ENCODE data around the gene NBR1.
A peak's percentile ranks its signal among the peaks of the same experiment; 100 is the strongest.
"Not testable (repeated sequence)": the region's sequence is repeated elsewhere in the genome, so short reads cannot be mapped to it uniquely, and the experiment has no call there.

NBR1 gene, protein sequence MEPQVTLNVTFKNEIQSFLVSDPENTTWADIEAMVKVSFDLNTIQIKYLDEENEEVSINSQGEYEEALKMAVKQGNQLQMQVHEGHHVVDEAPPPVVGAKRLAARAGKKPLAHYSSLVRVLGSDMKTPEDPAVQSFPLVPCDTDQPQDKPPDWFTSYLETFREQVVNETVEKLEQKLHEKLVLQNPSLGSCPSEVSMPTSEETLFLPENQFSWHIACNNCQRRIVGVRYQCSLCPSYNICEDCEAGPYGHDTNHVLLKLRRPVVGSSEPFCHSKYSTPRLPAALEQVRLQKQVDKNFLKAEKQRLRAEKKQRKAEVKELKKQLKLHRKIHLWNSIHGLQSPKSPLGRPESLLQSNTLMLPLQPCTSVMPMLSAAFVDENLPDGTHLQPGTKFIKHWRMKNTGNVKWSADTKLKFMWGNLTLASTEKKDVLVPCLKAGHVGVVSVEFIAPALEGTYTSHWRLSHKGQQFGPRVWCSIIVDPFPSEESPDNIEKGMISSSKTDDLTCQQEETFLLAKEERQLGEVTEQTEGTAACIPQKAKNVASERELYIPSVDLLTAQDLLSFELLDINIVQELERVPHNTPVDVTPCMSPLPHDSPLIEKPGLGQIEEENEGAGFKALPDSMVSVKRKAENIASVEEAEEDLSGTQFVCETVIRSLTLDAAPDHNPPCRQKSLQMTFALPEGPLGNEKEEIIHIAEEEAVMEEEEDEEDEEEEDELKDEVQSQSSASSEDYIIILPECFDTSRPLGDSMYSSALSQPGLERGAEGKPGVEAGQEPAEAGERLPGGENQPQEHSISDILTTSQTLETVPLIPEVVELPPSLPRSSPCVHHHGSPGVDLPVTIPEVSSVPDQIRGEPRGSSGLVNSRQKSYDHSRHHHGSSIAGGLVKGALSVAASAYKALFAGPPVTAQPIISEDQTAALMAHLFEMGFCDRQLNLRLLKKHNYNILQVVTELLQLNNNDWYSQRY

DNA sequence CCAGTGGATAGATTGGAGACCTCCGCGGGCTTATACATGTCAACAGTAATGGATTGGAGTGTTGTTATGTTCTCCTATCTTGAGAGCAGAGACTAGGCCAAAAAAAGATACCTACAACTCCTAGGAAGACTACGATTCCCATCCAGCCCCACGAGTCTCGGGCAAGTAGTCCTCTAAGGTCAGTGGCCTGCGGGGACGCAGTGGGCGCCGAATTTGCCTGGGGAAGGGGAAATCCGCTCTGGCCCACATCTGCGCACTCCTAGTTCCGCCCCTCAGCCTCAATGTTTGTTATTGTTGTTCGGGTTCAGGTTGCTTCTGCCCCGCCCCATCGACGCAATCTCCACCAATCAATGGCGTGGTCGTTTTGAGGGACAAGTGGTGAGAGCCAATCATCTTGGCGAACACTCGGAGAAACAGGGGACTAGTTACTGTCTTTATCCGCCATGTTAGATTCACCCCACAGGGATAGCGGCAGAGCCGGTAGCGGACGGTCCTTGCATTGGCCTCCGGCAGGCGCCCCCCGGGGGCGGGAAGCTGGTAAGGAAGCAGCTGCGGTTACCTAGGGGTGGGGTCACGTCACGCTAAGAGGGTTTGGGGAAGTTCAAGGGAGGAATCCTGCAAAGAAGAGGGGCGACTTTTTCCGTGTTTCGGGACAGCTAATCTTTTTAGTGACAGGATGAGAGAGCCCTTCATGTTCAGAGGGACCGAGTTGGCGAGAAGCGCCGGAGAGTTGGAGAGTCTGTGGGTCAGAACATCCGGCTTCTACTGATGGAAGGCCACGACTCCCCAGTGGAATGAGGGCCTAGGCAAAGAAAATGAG lies at the start of gene NBR1:
Gene NBR1, plus strand, starts transcription at position 449 of the 820 bp plus-strand sequence. CDS start 4,586 bp downstream, outside the sequence.
- no peak for TF ChIP-seq CTCF (IDR thresholded peaks at IDR 0.05; ENCODE audit: low read depth, low read length)
- H3K4me3 ChIP-seq (ENCODE audit: low read depth, low read length), result peak within 1 kb of the TSS; percentile 66

DNA sequence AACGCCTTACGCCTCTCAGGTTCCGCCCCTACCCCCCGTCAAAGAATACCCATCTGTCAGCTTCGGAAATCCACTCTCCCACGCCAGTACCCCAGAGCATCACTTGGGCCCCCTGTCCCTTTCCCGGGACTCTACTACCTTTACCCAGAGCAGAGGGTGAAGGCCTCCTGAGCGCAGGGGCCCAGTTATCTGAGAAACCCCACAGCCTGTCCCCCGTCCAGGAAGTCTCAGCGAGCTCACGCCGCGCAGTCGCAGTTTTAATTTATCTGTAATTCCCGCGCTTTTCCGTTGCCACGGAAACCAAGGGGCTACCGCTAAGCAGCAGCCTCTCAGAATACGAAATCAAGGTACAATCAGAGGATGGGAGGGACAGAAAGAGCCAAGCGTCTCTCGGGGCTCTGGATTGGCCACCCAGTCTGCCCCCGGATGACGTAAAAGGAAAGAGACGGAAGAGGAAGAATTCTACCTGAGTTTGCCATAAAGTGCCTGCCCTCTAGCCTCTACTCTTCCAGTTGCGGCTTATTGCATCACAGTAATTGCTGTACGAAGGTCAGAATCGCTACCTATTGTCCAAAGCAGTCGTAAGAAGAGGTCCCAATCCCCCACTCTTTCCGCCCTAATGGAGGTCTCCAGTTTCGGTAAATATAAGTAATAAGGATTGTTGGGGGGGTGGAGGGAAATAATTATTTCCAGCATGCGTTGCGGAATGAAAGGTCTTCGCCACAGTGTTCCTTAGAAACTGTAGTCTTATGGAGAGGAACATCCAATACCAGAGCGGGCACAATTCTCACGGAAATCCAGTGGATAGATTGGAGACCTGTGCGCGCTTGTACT lies 45.7 kb upstream of the NBR1 start, which contains the start of gene BRCA1:
Gene BRCA1, minus strand, starts transcription at position 232 of the 834 bp plus-strand sequence. CDS start 1,268 bp downstream, outside the sequence.
- H3K4me3 ChIP-seq (ENCODE audit: low read depth, low read length), result peak within 1 kb of the TSS; percentile 93
- no peak for TF ChIP-seq CTCF (IDR thresholded peaks at IDR 0.05; ENCODE audit: low read depth, low read length)

- TF ChIP-seq CTCF (IDR thresholded peaks at IDR 0.05; ENCODE audit: low read depth, low read length), result no peak
- peak overlapping the region; percentile 93 for H3K4me3 ChIP-seq (ENCODE audit: low read depth, low read length)
Observed at GRCh38 chr17:43125967-43126910, 44.8 kb upstream of the NBR1 start.

DNA sequence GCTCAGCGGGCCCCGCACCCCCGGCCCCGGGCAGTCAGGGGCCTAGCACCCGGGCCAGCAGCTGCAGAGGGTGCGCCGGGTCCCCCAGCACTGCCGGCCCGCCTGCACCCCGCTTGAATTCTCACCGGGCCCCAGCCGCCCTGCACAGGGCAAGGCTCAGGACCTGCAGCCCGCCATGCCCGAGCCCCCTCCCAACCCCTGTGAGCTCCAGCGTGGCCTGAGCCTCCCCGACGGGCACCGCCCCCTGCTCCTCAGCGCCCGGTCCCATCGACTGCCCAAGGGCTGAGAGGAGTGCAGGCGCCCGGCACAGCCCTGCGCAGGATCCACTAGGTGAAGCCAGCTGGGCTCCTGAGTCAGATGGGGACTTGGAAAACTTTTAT lies 44.1 kb upstream of the NBR1 start:
- H3K4me3 ChIP-seq (ENCODE audit: low read depth, low read length), result no peak overlapping the region
- TF ChIP-seq CTCF (IDR thresholded peaks at IDR 0.05; ENCODE audit: low read depth, low read length), result no peak

GRCh38 chr17:43127333-43127876 lies 43.6 kb upstream of the NBR1 start:
- H3K4me3 ChIP-seq (ENCODE audit: low read depth, low read length), result not testable (repeated sequence)

DNA sequence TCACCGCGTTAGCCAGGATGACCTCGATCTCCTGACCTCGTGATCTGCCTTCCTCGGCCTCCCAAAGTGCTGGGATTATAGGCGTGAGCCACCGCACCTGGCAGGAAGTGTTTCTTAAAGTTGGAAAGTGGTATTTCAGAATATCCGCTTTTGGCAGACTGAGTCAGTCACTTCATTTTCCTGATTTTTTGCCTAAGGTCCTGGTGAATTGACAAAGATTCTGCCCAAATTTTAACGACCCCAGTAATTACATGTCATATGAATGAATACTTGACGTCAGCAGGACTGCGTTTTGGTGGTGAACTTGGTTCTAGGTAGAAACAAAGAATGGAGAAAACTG lies 41.4 kb upstream of the NBR1 start:
- TF ChIP-seq CTCF (IDR thresholded peaks at IDR 0.05; ENCODE audit: low read depth, low read length), result no peak
- no peak overlapping the region for H3K4me3 ChIP-seq (ENCODE audit: low read depth, low read length)

All from WI38 (cell line).